Measurements from ENCODE around the gene NPAS1. TPM values are rescaled to one million over a fixed set of nuclear protein-coding genes. Genes with fewer than 3 reads are reported as not detected.

The NPAS1 gene
- total RNA-seq, 1 experiment from 2014 or later: 4.6 TPM

DNA sequence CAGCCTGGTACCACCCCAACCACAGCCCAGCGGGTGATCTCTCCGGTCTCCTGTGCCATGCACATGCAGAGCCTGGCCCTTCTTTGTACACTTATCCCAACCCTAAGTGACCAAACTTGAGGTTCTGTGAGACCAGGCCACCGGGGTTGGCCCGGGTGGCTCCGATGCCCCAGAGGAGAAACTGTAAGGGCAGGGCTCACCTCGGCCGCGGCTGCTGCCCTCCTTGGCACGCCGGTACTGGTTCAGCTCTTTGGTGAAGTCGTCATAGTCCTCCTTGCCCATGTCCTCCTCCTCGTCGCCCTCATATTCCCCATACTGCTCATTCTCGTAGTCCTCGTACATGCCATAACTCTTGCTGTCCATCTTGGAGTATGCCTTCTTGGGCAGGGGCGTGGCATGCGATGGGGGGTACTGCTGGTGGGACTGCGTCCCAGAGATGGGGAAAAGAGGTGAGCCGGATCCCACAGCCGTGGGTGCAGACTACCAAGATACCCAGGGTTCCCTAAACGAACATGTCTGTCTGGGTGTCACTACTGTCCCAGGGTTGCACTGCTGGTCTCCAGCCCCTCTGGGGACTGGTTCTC lies 70.2 kb downstream of the NPAS1 start:
- no peaks in the 10 kb centered on the region for H3K27me3 ChIP-seq (ENCODE audit: insufficient read depth, low read length)
- POLR2A ChIA-PET: no interaction called here
- H3K36me3 ChIP-seq (ENCODE audit: control insufficient read depth in 1 of 2, insufficient read depth in 2 of 2, low read length in 2 of 2): peaks cover 16 to 24% of the 10 kb centered on the region in 2 experiments

More for the DNA sequence above, 70.2 kb downstream of the NPAS1 start:
- ATAC-seq (no peak), DNase-seq (ENCODE audit: low read depth, low spot score) (no peak)
- peaks cover 2 to 12% of the 10 kb centered on the region in 2 experiments for H3K4me1 ChIP-seq (ENCODE audit: control insufficient read depth in 1 of 2, insufficient read depth in 2 of 2, low read length in 2 of 2)
- CTCF ChIA-PET: no interaction called here
- no peaks in the 10 kb centered on the region for H4K20me1 ChIP-seq (ENCODE audit: insufficient read depth)
- H3K4me2 ChIP-seq (ENCODE audit: low read length): no peak overlapping the region
- no peak overlapping the region for H2AFZ ChIP-seq (ENCODE audit: low read depth, low read length, poor library complexity, severe bottlenecking)
- RAD21 ChIA-PET (ENCODE audit: low non-redundant PET in 1 of 2, low total read pairs in 2 of 2, uncharacterized antibody in 2 of 2, unreplicated experiment in 2 of 2): no interaction called here
- H3K9me3 ChIP-seq (ENCODE audit: control insufficient read depth in 1 of 2, insufficient read depth in 1 of 2, low read depth in 1 of 2, low read length in 2 of 2): no peaks in the 10 kb centered on the region
- H3K9me2 ChIP-seq (ENCODE audit: insufficient read depth): no peaks in the 10 kb centered on the region
- no peak overlapping the region for H3K4me3 ChIP-seq (replicated peaks in 1 of 2; ENCODE audit: low read depth in 1 of 2, low read length in 2 of 2)
- H3K9ac ChIP-seq (ENCODE audit: low read length): no peak overlapping the region
- no TSS peak for BruUV-seq (replicated peaks)
- intact Hi-C loops (cut with micrococcal nuclease): no loop called here
- no peak overlapping the region for H3K27ac ChIP-seq (ENCODE audit: low read depth, low read length)
- TF ChIP-seq CEBPB (IDR thresholded peaks at IDR 0.05; ENCODE audit: low read depth) (no peak), POLR2A (IDR thresholded peaks at IDR 0.05; ENCODE audit: borderline replicate concordance, extremely low read depth, insufficient read depth, insufficient read length) (no peak), FOSL1 (IDR thresholded peaks at IDR 0.05; ENCODE audit: low read depth) (no peak), REST (IDR thresholded peaks at IDR 0.05; ENCODE audit: low read depth) (no peak)
- H3K79me2 ChIP-seq (ENCODE audit: insufficient read depth, low read length): peaks cover 12% of the 10 kb centered on the region; the same call in 1 of the 2 replicates
